ENCODE measurements around the gene C2orf81.
A peak's percentile ranks its signal among the peaks of the same experiment; 100 is the strongest.
"Not testable (repeated sequence)": the region's sequence is repeated elsewhere in the genome, so short reads cannot be mapped to it uniquely, and the experiment has no call there.

Gene C2orf81

GRCh38 chr2:74442483-74443297 is 21.3 kb upstream of the C2orf81 start:
- DNase-seq, result not testable (repeated sequence)

- no peak for DNase-seq
Measured at GRCh38 chr2:74441690-74442482, 20.5 kb upstream of the C2orf81 start, which contains the start of gene RTKN. RTKN (minus strand) TSS chr2:74441937; CDS start chr2:74441816, 121 bp downstream.

- DNase-seq, result no peak
Measured at GRCh38 chr2:74441170-74441689, 19.8 kb upstream of the C2orf81 start.

- DNase-seq, result peak; percentile 72
Measured at GRCh38 chr2:74440378-74441169, 19.2 kb upstream of the C2orf81 start.

- DNase-seq, result no peak
Measured at GRCh38 chr2:74439803-74440377, 18.5 kb upstream of the C2orf81 start.

- no peak for DNase-seq
Measured at GRCh38 chr2:74439373-74439772, 18.0 kb upstream of the C2orf81 start.

- DNase-seq, result no peak
Measured at GRCh38 chr2:74438248-74438647, 16.8 kb upstream of the C2orf81 start.

GRCh38 chr2:74436848-74437695 is 15.7 kb upstream of the C2orf81 start:
- DNase-seq, result peak; percentile 86

GRCh38 chr2:74436111-74436805 is 14.8 kb upstream of the C2orf81 start:
- DNase-seq, result no peak

GRCh38 chr2:74430502-74430901 is 9.1 kb upstream of the C2orf81 start:
- DNase-seq, result no peak

GRCh38 chr2:74429487-74430451 is 8.3 kb upstream of the C2orf81 start:
- DNase-seq, result no peak

GRCh38 chr2:74428675-74429074 is 7.3 kb upstream of the C2orf81 start:
- no peak for DNase-seq

- DNase-seq, result no peak
Measured at GRCh38 chr2:74427551-74427950, 6.1 kb upstream of the C2orf81 start.

GRCh38 chr2:74426181-74426758 is 4.9 kb upstream of the C2orf81 start:
- no peak for DNase-seq

- no peak for DNase-seq
Measured at GRCh38 chr2:74425523-74425922, 4.1 kb upstream of the C2orf81 start.

- DNase-seq, result no peak
Measured at GRCh38 chr2:74424995-74425406, 3.6 kb upstream of the C2orf81 start.

- DNase-seq, result no peak
Measured at GRCh38 chr2:74424139-74424992, 2.9 kb upstream of the C2orf81 start.

All from MV-4-11 (cell line).